ENCODE measurements around the gene EXD3.

The EXD3 gene

GRCh38 chr9:137375321-137376058 is 47.5 kb downstream of the EXD3 start:
- H3K4me1 ChIP-seq (ENCODE audit: low read depth, poor library complexity, severe bottlenecking) = no peaks in the 10 kb centered on the region
- no peak overlapping the region for H3K4me2 ChIP-seq
- no peaks in the 10 kb centered on the region for H3K79me2 ChIP-seq (ENCODE audit: insufficient read depth, low read depth)
- H2AFZ ChIP-seq (ENCODE audit: low read depth) = no peak overlapping the region
- no peak overlapping the region for H3K27ac ChIP-seq
- peaks cover 4% of the 10 kb centered on the region; the same call in 1 of the 2 replicates for H3K27me3 ChIP-seq (ENCODE audit: insufficient read depth, low read depth)
- no peaks in the 10 kb centered on the region for H4K20me1 ChIP-seq (ENCODE audit: insufficient read depth)
- H3K4me3 ChIP-seq (IDR thresholded peaks at IDR 0.05; ENCODE audit: insufficient read depth, low read depth, low read length) = no peak overlapping the region
- TF ChIP-seq CTCF (conservative IDR thresholded peaks at IDR 0.05; ENCODE audit: low read depth, low read length) = no peak
- no peaks in the 10 kb centered on the region for H3K36me3 ChIP-seq (ENCODE audit: insufficient read depth)
- H3K9ac ChIP-seq = no peak overlapping the region

GRCh38 chr9:137374131-137374845 is 48.7 kb downstream of the EXD3 start:
- no peaks in the 10 kb centered on the region for H3K36me3 ChIP-seq (ENCODE audit: insufficient read depth)
- no peak overlapping the region for H2AFZ ChIP-seq (ENCODE audit: low read depth)
- peaks cover 13% of the 10 kb centered on the region for H3K27me3 ChIP-seq (ENCODE audit: insufficient read depth, low read depth)
- H3K4me3 ChIP-seq (IDR thresholded peaks at IDR 0.05; ENCODE audit: insufficient read depth, low read depth, low read length) = no peak overlapping the region
- no peak overlapping the region for H3K4me2 ChIP-seq
- H3K79me2 ChIP-seq (ENCODE audit: insufficient read depth, low read depth) = no peaks in the 10 kb centered on the region
- no peak for TF ChIP-seq CTCF (conservative IDR thresholded peaks at IDR 0.05; ENCODE audit: low read depth, low read length)
- no peaks in the 10 kb centered on the region for H3K4me1 ChIP-seq (ENCODE audit: low read depth, poor library complexity, severe bottlenecking)
- H3K27ac ChIP-seq = no peak overlapping the region
- no peaks in the 10 kb centered on the region for H4K20me1 ChIP-seq (ENCODE audit: insufficient read depth)
- H3K9ac ChIP-seq = no peak overlapping the region

DNA sequence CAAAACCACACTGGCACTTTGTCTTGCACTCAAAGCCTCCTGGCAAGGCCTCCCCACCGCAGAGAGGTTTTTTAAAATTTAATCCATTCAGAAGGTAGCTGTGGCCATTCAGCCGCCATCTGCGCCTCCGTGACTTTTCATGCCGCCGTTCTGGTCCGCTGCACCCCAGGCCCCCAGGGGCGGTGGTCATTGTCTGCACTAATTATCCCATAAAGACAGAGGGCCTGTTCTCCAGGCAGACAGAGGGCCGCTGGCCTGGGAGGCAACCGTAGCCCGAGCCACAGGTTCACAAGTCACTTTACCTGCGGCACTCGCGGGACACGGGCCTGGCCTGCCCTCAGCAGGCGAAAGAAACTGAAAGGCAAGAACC is 49.4 kb downstream of the EXD3 start:
- H2AFZ ChIP-seq (ENCODE audit: low read depth) = no peak overlapping the region
- H3K4me1 ChIP-seq (ENCODE audit: low read depth, poor library complexity, severe bottlenecking) = no peaks in the 10 kb centered on the region
- no peaks in the 10 kb centered on the region for H4K20me1 ChIP-seq (ENCODE audit: insufficient read depth)
- H3K4me2 ChIP-seq = no peak overlapping the region
- H3K9ac ChIP-seq = no peak overlapping the region
- no peaks in the 10 kb centered on the region for H3K79me2 ChIP-seq (ENCODE audit: insufficient read depth, low read depth)
- TF ChIP-seq CTCF (conservative IDR thresholded peaks at IDR 0.05; ENCODE audit: low read depth, low read length) = no peak
- no peak overlapping the region for H3K27ac ChIP-seq
- H3K27me3 ChIP-seq (ENCODE audit: insufficient read depth, low read depth) = peaks cover 13% of the 10 kb centered on the region
- no peak overlapping the region for H3K4me3 ChIP-seq (IDR thresholded peaks at IDR 0.05; ENCODE audit: insufficient read depth, low read depth, low read length)
- H3K36me3 ChIP-seq (ENCODE audit: insufficient read depth) = no peaks in the 10 kb centered on the region

- no peak overlapping the region for H3K27ac ChIP-seq
- no peaks in the 10 kb centered on the region for H3K4me1 ChIP-seq (ENCODE audit: low read depth, poor library complexity, severe bottlenecking)
- no peaks in the 10 kb centered on the region for H3K79me2 ChIP-seq (ENCODE audit: insufficient read depth, low read depth)
- no peak overlapping the region for H3K4me2 ChIP-seq
- no peak for TF ChIP-seq CTCF (conservative IDR thresholded peaks at IDR 0.05; ENCODE audit: low read depth, low read length)
- no peak overlapping the region for H3K4me3 ChIP-seq (IDR thresholded peaks at IDR 0.05; ENCODE audit: insufficient read depth, low read depth, low read length)
- no peak overlapping the region for H3K9ac ChIP-seq
- H3K27me3 ChIP-seq (ENCODE audit: insufficient read depth, low read depth) = peaks cover 13% of the 10 kb centered on the region
- no peaks in the 10 kb centered on the region for H3K36me3 ChIP-seq (ENCODE audit: insufficient read depth)
- no peaks in the 10 kb centered on the region for H4K20me1 ChIP-seq (ENCODE audit: insufficient read depth)
- H2AFZ ChIP-seq (ENCODE audit: low read depth) = no peak overlapping the region
Observed at GRCh38 chr9:137372693-137373610, 50.0 kb downstream of the EXD3 start.
